ENCODE results near the gene DCK.

The DCK gene

DNA sequence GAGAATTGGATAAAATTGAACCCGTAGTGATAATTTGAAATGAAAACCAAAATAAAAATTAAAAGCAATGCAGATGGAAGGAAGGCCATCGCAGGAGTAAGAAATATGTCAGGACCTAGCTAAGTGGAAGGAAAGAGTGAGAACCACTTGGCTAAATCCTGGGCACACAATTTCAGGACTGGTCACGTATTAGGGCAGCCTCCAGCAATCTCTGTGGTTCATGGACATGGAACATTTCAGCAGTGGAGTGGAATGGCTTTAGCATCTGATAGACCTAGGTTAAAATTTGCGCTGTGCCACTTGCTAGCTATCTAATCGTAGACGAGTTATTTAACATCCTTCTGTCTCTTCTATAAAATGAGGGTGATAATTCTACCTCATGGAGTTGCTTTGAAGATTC is 71.1 kb downstream of the DCK start:
- DNase-seq (ENCODE audit: low read depth): no peak

DNA sequence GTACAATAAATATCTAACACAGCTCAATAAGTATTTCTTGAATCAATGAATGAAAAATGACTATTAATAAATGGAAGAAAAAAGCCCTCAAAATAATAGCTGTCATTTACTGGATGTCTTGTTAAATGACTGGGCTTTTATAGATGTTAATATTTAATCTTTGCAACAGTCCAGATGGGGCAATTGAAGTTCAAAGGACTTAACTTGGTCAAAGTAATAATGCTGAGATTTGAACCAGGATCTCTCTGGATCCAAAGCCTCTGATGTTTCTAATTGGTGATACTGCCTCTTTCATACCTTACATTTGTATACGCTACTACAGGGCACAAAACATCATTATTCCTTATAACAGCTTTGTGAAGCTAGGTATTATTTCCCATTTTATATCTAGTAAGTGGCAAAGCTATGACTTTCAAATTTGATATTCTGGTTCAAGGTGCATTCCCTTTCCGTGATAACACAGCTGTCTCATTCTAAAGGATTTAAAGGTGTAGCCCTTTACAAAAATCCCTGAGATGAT is 72.6 kb downstream of the DCK start:
- no peak for DNase-seq (ENCODE audit: low read depth)

DNA sequence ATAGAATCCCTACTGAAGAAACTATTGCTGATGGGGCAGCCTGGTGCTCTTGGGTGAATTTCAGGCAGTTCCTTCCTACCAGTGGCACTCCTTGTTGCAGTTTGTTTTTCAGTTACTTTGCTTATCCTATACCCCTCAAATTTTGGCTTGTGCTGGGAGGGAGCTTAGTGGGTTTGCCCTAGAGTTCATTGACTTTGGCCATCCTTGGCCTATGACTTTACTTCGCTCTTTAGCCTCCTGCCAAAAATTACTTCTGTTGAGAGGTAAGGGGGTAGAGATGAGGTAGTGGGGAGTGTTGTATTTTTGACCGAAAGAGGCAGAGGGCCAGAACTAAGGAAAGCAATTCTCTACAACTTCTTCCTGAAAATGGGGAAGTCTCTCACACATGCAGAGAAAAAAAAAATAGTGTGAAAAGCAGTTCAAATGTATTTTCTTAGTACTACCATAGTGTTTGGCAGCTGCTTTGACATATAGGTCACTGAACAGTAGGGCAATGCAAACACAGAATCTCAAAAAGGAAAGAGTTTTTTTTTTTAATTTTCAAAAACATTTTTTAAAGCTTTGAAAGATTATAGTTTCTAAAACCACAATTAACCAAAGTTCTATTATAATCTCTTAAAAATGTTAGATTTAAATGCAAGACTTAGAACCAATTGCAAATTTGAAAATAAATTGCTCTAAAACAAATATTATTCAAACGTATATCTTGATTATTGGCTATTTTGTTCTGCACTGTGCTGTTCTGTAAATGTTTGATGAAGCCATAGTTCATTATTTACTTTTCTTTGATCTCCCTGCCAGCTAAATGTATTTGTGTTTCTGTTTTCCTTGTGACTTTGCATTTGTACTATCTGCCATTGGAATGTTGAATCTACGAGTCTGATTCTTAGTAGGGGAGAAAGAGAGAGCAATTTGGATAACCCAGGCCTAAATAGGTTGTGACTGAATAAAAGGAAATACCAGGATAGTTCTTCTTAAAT is 73.6 kb downstream of the DCK start:
- no peak for DNase-seq (ENCODE audit: low read depth)

DNA sequence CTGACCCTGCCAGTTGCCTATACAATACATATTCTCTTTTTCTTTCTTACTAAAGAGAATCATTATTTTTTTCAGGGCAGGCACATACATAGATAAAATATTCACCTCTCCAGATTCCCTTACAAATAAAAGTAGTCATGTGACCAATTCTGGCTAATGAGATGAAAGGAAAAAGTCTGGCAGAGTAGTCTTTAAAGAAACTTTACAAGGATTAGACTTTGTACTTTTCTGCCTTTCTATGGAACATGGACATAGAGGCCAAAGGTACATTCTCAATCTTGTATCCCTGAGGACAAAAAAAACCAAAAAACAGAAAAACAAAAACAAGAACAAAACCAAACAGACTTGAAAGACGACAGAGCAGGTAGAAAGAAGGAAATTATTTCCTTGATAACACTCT is 75.6 kb downstream of the DCK start:
- DNase-seq (ENCODE audit: low read depth): no peak

DNA sequence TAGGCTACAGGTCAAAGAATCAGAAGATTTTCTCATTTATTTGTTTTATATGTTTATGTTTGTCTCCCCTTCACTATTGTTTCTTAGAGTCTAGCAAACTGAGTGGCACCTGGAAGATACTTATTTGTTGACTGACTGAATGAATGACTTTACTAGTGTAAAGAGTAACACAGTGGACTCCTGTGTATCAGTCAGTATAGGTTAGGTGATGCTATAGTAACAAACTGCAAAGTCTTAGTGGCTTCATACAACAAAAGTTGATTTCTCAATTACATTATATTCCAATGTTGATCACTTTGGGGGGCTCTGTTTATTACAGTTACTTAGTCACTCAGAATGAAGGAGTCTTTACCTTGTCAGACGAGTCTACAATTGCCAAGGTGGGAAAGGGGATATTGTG is 76.6 kb downstream of the DCK start:
- DNase-seq (ENCODE audit: low read depth): no peak

DNA sequence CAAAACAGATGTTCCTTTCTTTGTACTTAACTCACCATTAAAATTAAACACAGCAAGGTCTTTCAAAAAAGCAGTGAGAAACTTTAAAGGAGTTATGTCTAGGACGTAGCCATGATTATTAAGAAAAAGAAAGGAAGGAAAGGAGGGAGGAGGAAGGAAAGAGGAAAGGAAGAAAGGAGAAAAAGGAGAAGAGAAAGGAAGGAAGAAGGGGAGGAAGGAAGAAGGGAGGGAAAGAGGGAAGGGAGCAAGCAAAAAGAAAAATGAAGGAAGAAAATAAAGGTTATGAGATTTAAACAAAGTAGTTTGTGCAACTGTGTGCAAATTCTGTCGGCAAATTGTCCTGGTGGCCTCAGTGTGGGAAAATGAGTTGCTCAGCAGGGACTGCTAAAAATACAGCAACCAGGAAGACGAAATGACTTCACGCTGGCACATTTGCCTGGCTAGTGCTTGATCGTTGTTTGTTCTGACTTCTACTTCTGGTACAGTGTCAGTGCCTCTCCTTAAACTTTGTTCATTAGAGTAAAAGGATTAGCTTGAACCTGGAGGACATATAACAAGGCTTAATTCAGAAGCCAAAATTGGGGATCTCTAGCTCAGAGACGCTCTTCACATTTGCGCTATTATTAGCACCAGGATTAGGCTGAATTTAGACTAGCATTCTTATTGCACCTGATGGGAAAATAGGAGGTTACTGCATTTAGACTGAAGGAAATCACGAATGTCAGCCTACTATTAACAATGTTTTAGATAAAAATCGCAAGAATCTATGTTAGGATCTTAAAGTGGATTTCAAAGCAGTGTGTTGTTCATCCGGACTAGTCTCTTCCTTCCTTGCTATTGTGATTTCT is 81.2 kb downstream of the DCK start:
- DNase-seq (ENCODE audit: low read depth): no peak

Measured in iris pigment epithelial cell (primary cell).